Activated CD4-positive, alpha-beta memory T cell treated with anti-CD3 and anti-CD28 coated beads, Interleukin-2, amount 10 ng/mL, durations not matched to agents 7 days and 5 days (primary cell): ENCODE measurements around the gene TAGLN3. TPM values are rescaled to one million over a fixed set of nuclear protein-coding genes. Genes with fewer than 3 reads are reported as not detected.

ENCODE experiments used
- CTCF ChIA-PET: fragments of 350-600 bp; sonication (Branson Sonifier 250); formaldehyde crosslinking; loops from one replicate; lab custom pipeline; 2021; ENCODE audit warnings: antibody characterized with exemption, inconsistent platforms; lab: Charles Lee
- POLR2A ChIA-PET: fragments of 350-600 bp; sonication (Branson Sonifier 250); formaldehyde crosslinking; loops from one replicate; lab custom pipeline; 2021; ENCODE audit warnings: antibody characterized with exemption; lab: Charles Lee
- DNase-seq: peaks from one replicate; pipeline ENCODE4 v3.0.0-alpha.2; 2020
- H3K27ac Mint-ChIP-seq: one replicate; pipeline ENCODE4 v1.8.0; 2021; ENCODE audit warnings: mild to moderate bottlenecking, mixed read lengths
- H3K27me3 Mint-ChIP-seq: one replicate; pipeline ENCODE4 v1.8.0; 2021; ENCODE audit warnings: mixed read lengths
- H3K36me3 Mint-ChIP-seq: one replicate; pipeline ENCODE4 v1.8.0; 2021; ENCODE audit warnings: low read depth, mixed read lengths
- H3K4me1 Mint-ChIP-seq: one replicate; pipeline ENCODE4 v1.8.0; 2021; ENCODE audit warnings: mixed read lengths
- H3K4me3 Mint-ChIP-seq: one replicate; pipeline ENCODE4 v1.8.0; 2021; ENCODE audit warnings: mild to moderate bottlenecking, mixed read lengths
- H3K9me3 Mint-ChIP-seq: one replicate; pipeline ENCODE4 v1.8.0; 2021; ENCODE audit warnings: mixed read lengths
- total RNA-seq, 2 experiments: library from RNA; stranded (reverse); gene quantifications; one replicate each; pipeline ENCODE4 v1.2.3, GENCODE V29; 2021

TAGLN3 gene
- total RNA-seq, 2 experiments from 2014 or later: 0.18 TPM; not detected in 1

GRCh38 chr3:111965484-111965883 lies 33.2 kb upstream of the TAGLN3 start:
- no peaks in the 10 kb centered on the region for H3K9me3 Mint-ChIP-seq
- H3K27ac Mint-ChIP-seq: no peak overlapping the region
- no peak for DNase-seq
- POLR2A ChIA-PET: interaction anchor here (1.7 kb wide), 1 partner anchor 14 kb away, joined by 6 read pairs; the partner anchor contains the start of gene ABHD10
- no peaks in the 10 kb centered on the region for H3K36me3 Mint-ChIP-seq
- CTCF ChIA-PET: interaction anchor here (1.2 to 10.8 kb wide), 5 partner anchors 10 to 297 kb away, joined by 3 to 200 read pairs (median 43); partner anchors contain the start of gene ABHD10
- H3K4me1 Mint-ChIP-seq: peaks cover 12% of the 10 kb centered on the region
- no peak overlapping the region for H3K4me3 Mint-ChIP-seq
- H3K27me3 Mint-ChIP-seq: no peaks in the 10 kb centered on the region

- ChIA-PET POLR2A (interaction anchor here (3.1 to 3.8 kb wide), 2 partner anchors 12 to 251 kb away, joined by 17 to 21 read pairs; partner anchors contain the start of gene ABHD10), CTCF (interaction anchor here (0.6 to 10.8 kb wide), 25 partner anchors 10 to 887 kb away, joined by 3 to 200 read pairs (median 4); partner anchors contain the start of genes ABHD10 and PHLDB2)
- peaks cover 12% of the 10 kb centered on the region for H3K4me1 Mint-ChIP-seq
- no peaks in the 10 kb centered on the region for H3K27me3 Mint-ChIP-seq
- no peak overlapping the region for H3K27ac Mint-ChIP-seq
- no peaks in the 10 kb centered on the region for H3K36me3 Mint-ChIP-seq
- H3K4me3 Mint-ChIP-seq: no peak overlapping the region
- no peak for DNase-seq
- H3K9me3 Mint-ChIP-seq: no peaks in the 10 kb centered on the region
These were observed 31.7 kb upstream of the TAGLN3 start for GRCh38 chr3:111967068-111967467.

- CTCF ChIA-PET: interaction anchor here (0.6 to 10.8 kb wide), 40 partner anchors 9 to 887 kb away, joined by 3 to 200 read pairs (median 4); partner anchors contain the start of genes ABHD10 and PHLDB2
- POLR2A ChIA-PET: interaction anchor here (3.1 to 3.8 kb wide), 2 partner anchors 12 to 251 kb away, joined by 17 to 21 read pairs; partner anchors contain the start of gene ABHD10
- Mint-ChIP-seq H3K9me3 (no peaks in the 10 kb centered on the region), H3K36me3 (no peaks in the 10 kb centered on the region), H3K4me1 (peaks cover 12% of the 10 kb centered on the region), H3K27ac (no peak overlapping the region), H3K4me3 (no peak overlapping the region), H3K27me3 (no peaks in the 10 kb centered on the region)
- DNase-seq: peak; percentile 82
These were observed 31.0 kb upstream of the TAGLN3 start for GRCh38 chr3:111967651-111968274.

GRCh38 chr3:111968319-111969054 lies 30.2 kb upstream of the TAGLN3 start:
- CTCF ChIA-PET: interaction anchor here (0.6 to 10.8 kb wide), 32 partner anchors 8 to 390 kb away, joined by 3 to 200 read pairs (median 4); partner anchors contain the start of genes ABHD10 and PHLDB2
- peaks cover 9% of the 10 kb centered on the region for H3K4me1 Mint-ChIP-seq
- DNase-seq: no peak
- no peaks in the 10 kb centered on the region for H3K9me3 Mint-ChIP-seq
- H3K36me3 Mint-ChIP-seq: no peaks in the 10 kb centered on the region
- no peak overlapping the region for H3K4me3 Mint-ChIP-seq
- no peaks in the 10 kb centered on the region for H3K27me3 Mint-ChIP-seq
- POLR2A ChIA-PET: interaction anchor here (3.1 to 3.8 kb wide), 2 partner anchors 11 to 252 kb away, joined by 17 to 21 read pairs; partner anchors contain the start of gene ABHD10
- no peak overlapping the region for H3K27ac Mint-ChIP-seq

GRCh38 chr3:111970376-111970775 lies 28.3 kb upstream of the TAGLN3 start:
- ChIA-PET CTCF (interaction anchor here (1.2 to 10.8 kb wide), 7 partner anchors 9 to 301 kb away, joined by 3 to 200 read pairs (median 4); partner anchors contain the start of gene ABHD10), POLR2A (interaction anchor here (1.0 kb wide), 1 partner anchor 9 kb away, joined by 3 read pairs; the partner anchor contains the start of gene ABHD10)
- H3K27me3 Mint-ChIP-seq: no peaks in the 10 kb centered on the region
- peaks cover 5% of the 10 kb centered on the region for H3K4me1 Mint-ChIP-seq
- no peak overlapping the region for H3K27ac Mint-ChIP-seq
- H3K9me3 Mint-ChIP-seq: no peaks in the 10 kb centered on the region
- H3K4me3 Mint-ChIP-seq: no peak overlapping the region
- H3K36me3 Mint-ChIP-seq: no peaks in the 10 kb centered on the region
- no peak for DNase-seq

GRCh38 chr3:111971533-111972130 lies 27.1 kb upstream of the TAGLN3 start:
- Mint-ChIP-seq H3K36me3 (no peaks in the 10 kb centered on the region), H3K27ac (no peak overlapping the region), H3K9me3 (no peaks in the 10 kb centered on the region), H3K27me3 (no peaks in the 10 kb centered on the region), H3K4me3 (no peak overlapping the region), H3K4me1 (peaks cover 5% of the 10 kb centered on the region)
- CTCF ChIA-PET: interaction anchor here (10.8 kb wide), 1 partner anchor 254 kb away, joined by 200 read pairs; no protein-coding TSS in a partner anchor
- POLR2A ChIA-PET: no interaction called here
- no peak for DNase-seq

GRCh38 chr3:111972891-111973290 lies 25.8 kb upstream of the TAGLN3 start:
- Mint-ChIP-seq H3K9me3 (no peaks in the 10 kb centered on the region), H3K4me3 (no peak overlapping the region), H3K4me1 (peaks cover 1% of the 10 kb centered on the region), H3K27me3 (no peaks in the 10 kb centered on the region), H3K36me3 (no peaks in the 10 kb centered on the region), H3K27ac (no peak overlapping the region)
- no peak for DNase-seq
- POLR2A ChIA-PET: no interaction called here
- CTCF ChIA-PET: interaction anchor here (2.0 kb wide), 1 partner anchor 40 kb away, joined by 6 read pairs; no protein-coding TSS in a partner anchor

- no peak overlapping the region for H3K4me3 Mint-ChIP-seq
- H3K4me1 Mint-ChIP-seq: peaks cover 12% of the 10 kb centered on the region
- H3K27ac Mint-ChIP-seq: no peak overlapping the region
- DNase-seq: no peak
- no peaks in the 10 kb centered on the region for H3K27me3 Mint-ChIP-seq
- ChIA-PET CTCF (interaction anchor here (0.8 to 1.3 kb wide), 4 partner anchors 9 to 259 kb away, joined by 3 to 5 read pairs (median 4); no protein-coding TSS in a partner anchor), POLR2A (interaction anchor here (1.1 kb wide), 1 partner anchor 303 kb away, joined by 4 read pairs; no protein-coding TSS in a partner anchor)
- peaks cover 3% of the 10 kb centered on the region for H3K36me3 Mint-ChIP-seq
- H3K9me3 Mint-ChIP-seq: no peaks in the 10 kb centered on the region
These were observed 23.6 kb upstream of the TAGLN3 start for GRCh38 chr3:111975131-111975530.

- ChIA-PET POLR2A (no interaction called here), CTCF (interaction anchor here (1.4 kb wide), 1 partner anchor 8 kb away, joined by 4 read pairs; no protein-coding TSS in a partner anchor)
- Mint-ChIP-seq H3K27me3 (no peaks in the 10 kb centered on the region), H3K4me1 (peaks cover 22% of the 10 kb centered on the region), H3K9me3 (no peaks in the 10 kb centered on the region), H3K4me3 (no peak overlapping the region), H3K36me3 (peaks cover 6% of the 10 kb centered on the region), H3K27ac (no peak overlapping the region)
- DNase-seq: no peak
These were observed 22.5 kb upstream of the TAGLN3 start for GRCh38 chr3:111976254-111976653.

- H3K4me3 Mint-ChIP-seq: peak within 1 kb of the TSS; percentile 75
- DNase-seq: peak; percentile 97
- ChIA-PET CTCF (interaction anchor here (1.0 to 3.6 kb wide), 18 partner anchors 10 to 401 kb away, joined by 3 to 50 read pairs (median 5); no protein-coding TSS in a partner anchor), POLR2A (interaction anchor here (0.6 to 2.4 kb wide), 42 partner anchors 8 to 1555 kb away, joined by 3 to 28 read pairs (median 3); partner anchors contain the start of genes CD200 and CD96)
- peaks cover 25% of the 10 kb centered on the region for H3K36me3 Mint-ChIP-seq
- H3K27me3 Mint-ChIP-seq: no peaks in the 10 kb centered on the region
- H3K4me1 Mint-ChIP-seq: peaks cover 42% of the 10 kb centered on the region
- peak within 1 kb of the TSS; percentile 92 for H3K27ac Mint-ChIP-seq
- H3K9me3 Mint-ChIP-seq: no peaks in the 10 kb centered on the region
These were observed 19.9 kb upstream of the TAGLN3 start, which contains the start of gene ABHD10 for GRCh38 chr3:111978583-111979433. TSS of gene ABHD10 (plus strand) at chr3:111979026. CDS start at chr3:111979062, 36 bp downstream.

GRCh38 chr3:111979434-111980038 lies 19.2 kb upstream of the TAGLN3 start:
- CTCF ChIA-PET: interaction anchor here (1.1 to 3.6 kb wide), 17 partner anchors 9 to 401 kb away, joined by 3 to 50 read pairs (median 5); no protein-coding TSS in a partner anchor
- Mint-ChIP-seq H3K9me3 (no peaks in the 10 kb centered on the region), H3K27me3 (no peaks in the 10 kb centered on the region), H3K4me1 (peaks cover 47% of the 10 kb centered on the region), H3K4me3 (peak overlapping the region; percentile 75), H3K27ac (peak overlapping the region; percentile 92), H3K36me3 (peaks cover 30% of the 10 kb centered on the region)
- POLR2A ChIA-PET: interaction anchor here (0.6 to 2.4 kb wide), 33 partner anchors 9 to 1554 kb away, joined by 3 to 28 read pairs (median 4); partner anchors contain the start of gene CD96
- no peak for DNase-seq
